Frontal cortex (tissue), 4 donors: ENCODE measurements around the gene CNR2. TPM values are rescaled to one million over a fixed set of nuclear protein-coding genes. Genes with fewer than 3 reads are reported as not detected.
A peak's percentile ranks its signal among the peaks of the same experiment; 100 is the strongest.
"Not testable (repeated sequence)": the region's sequence is repeated elsewhere in the genome, so short reads cannot be mapped to it uniquely, and the experiment has no call there.

Experiments
- DNase-seq, 2 donors: peaks; one replicate each; pipeline ENCODE4 v3.0.0; 2012; ENCODE audit warnings: low spot score in 2 of 2
- FAIRE-seq: peaks from 2 replicates; lab custom pipeline; 2012; peaks lifted over from hg19 to GRCh38; lab: Jason Lieb, UNC
- total RNA-seq: library from RNA; depleted of rRNA; stranded (reverse); fragments of >200 nt; gene quantifications from one replicate; pipeline ENCODE4 v1.2.3, GENCODE V29; 2014
- donor health status: control.
- donor health status: control.
- donor health status: control.

CNR2 gene
- total RNA-seq, 1 donor from 2014 or later = not detected

GRCh38 chr1:23922321-23922943 lies 9.3 kb upstream of the CNR2 start:
- FAIRE-seq (no peak), DNase-seq (no peak)

- no peak for FAIRE-seq
- DNase-seq = peak in 1 of 2 donors; percentile 62
Observed at GRCh38 chr1:23916209-23917131, 3.3 kb upstream of the CNR2 start.

- FAIRE-seq = no peak
- DNase-seq = no peak
Observed at GRCh38 chr1:23915466-23915865, 2.3 kb upstream of the CNR2 start.

- DNase-seq = no peak
Observed at GRCh38 chr1:23914921-23915320, 1.8 kb upstream of the CNR2 start.

GRCh38 chr1:23911921-23912320 lies 1.2 kb downstream of the CNR2 start:
- FAIRE-seq (no peak), DNase-seq (no peak)

More at GRCh38 chr1:23914921-23915320, 1.8 kb upstream of the CNR2 start:
- FAIRE-seq = no peak

GRCh38 chr1:23910553-23911246 lies 2.5 kb downstream of the CNR2 start:
- FAIRE-seq (no peak), DNase-seq (no peak)

GRCh38 chr1:23910144-23910543 lies 3.0 kb downstream of the CNR2 start:
- DNase-seq = no peak
- FAIRE-seq = no peak

- DNase-seq (no peak), FAIRE-seq (no peak)
Observed at GRCh38 chr1:23909412-23909811, 3.8 kb downstream of the CNR2 start.

- no peak for FAIRE-seq
Observed at GRCh38 chr1:23908453-23909341, 4.5 kb downstream of the CNR2 start.

GRCh38 chr1:23906731-23907130 lies 6.4 kb downstream of the CNR2 start:
- DNase-seq (no peak), FAIRE-seq (no peak)

More at GRCh38 chr1:23908453-23909341, 4.5 kb downstream of the CNR2 start:
- DNase-seq = no peak

- FAIRE-seq = no peak
- no peak for DNase-seq
Observed at GRCh38 chr1:23905461-23906025, 7.6 kb downstream of the CNR2 start.

GRCh38 chr1:23904748-23905357 lies 8.3 kb downstream of the CNR2 start:
- DNase-seq (no peak), FAIRE-seq (no peak)

GRCh38 chr1:23903754-23904153 lies 9.4 kb downstream of the CNR2 start:
- DNase-seq = no peak

GRCh38 chr1:23902321-23903278 lies 10.6 kb downstream of the CNR2 start:
- DNase-seq (peak; percentile 17 to 50), FAIRE-seq (no peak)

More at GRCh38 chr1:23903754-23904153, 9.4 kb downstream of the CNR2 start:
- no peak for FAIRE-seq

- FAIRE-seq, DNase-seq: not testable (repeated sequence)
Observed at GRCh38 chr1:23900017-23900416, 13.1 kb downstream of the CNR2 start.

- no peak for FAIRE-seq
- DNase-seq = no peak
Observed at GRCh38 chr1:23899070-23899469, 14.1 kb downstream of the CNR2 start.

- FAIRE-seq (no peak), DNase-seq (no peak)
Observed at GRCh38 chr1:23897083-23897482, 16.1 kb downstream of the CNR2 start.

- DNase-seq = no peak
- FAIRE-seq = no peak
Observed at GRCh38 chr1:23896491-23896890, 16.7 kb downstream of the CNR2 start.
